Dedifferentiated amniotic fluid mesenchymal stem cell (primary cell): ENCODE data around the gene SLC35F6.
A peak's percentile ranks its signal among the peaks of the same experiment; 100 is the strongest.
"Not testable (repeated sequence)": the region's sequence is repeated elsewhere in the genome, so short reads cannot be mapped to it uniquely, and the experiment has no call there.

Experiments
- DNase-seq: peaks from one replicate; pipeline ENCODE4 v3.0.0-alpha.2; 2016; ENCODE audit errors: extremely low spot score

SLC35F6 gene

DNA sequence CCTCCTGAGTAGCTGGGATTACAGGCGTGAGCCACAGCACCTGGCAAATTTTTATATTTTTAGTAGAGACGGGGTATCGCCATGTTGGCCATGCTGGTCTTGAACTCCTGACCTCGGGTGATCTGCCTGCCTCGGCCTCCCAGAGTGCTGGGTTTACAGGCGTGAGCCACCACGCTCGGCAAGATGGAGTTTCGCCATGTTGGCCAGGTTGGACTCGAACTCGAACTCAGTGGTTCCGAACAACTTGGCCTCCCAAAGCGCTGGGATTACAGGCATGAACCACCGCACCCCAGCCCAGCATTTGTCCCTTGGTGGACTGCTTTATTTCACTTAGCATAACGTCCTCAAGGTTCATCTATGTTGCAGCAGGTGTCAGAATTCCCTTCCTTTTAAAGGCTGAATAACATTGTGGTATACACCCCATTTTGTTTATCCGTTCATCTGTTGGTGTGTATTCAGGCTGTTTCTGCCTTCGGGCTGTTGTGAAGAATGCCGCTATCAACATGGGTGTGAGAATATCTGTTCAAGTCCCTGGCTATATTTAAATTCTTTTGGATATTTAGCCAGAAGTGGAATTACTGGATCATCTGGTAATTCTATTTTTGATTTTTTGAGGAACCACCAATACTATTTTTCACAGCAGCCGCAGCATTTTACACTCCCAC is 20.6 kb downstream of the SLC35F6 start:
- DNase-seq, result no peak

DNA sequence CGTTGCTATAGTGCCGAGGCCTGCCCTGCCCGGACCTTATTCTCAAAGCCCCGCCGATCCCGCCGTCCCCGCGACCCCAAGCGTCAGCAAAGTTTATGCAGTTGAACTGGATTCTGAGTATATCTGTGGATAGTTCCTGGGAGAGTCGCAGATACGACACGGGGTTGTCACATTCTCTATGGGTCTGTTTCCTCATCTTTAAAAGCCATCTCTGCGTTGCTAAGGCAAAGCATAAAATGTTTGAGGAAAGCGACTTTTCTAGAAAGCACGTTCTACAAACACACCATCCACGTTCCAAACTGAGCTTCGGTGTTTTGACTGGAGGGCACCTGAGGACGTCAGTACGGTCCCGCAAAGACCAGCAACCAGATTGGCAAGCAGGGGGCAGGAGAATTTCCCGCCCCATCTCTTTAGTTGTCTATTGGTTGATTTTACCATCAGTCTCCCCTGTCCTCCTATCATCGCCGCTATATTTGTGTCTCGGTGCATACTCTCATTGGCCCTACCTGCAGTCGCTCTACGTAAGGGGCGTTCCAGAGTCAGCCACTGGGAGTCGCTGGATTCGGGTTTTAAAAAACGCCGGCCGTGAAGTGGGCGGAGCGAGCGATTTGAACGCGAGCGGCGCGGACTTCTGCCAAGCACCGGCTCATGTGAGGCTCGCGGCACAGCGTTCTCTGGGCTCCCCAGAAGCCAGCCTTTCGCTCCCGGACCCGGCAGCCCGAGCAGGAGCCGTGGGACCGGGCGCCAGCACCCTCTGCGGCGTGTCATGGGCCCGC is 21.5 kb downstream of the SLC35F6 start, which contains the start of gene CENPA:
CENPA (plus strand) TSS at position 626 of the 776 bp plus-strand sequence; CDS start at position 767, 141 bp downstream.
- DNase-seq, result peak; percentile 100

DNA sequence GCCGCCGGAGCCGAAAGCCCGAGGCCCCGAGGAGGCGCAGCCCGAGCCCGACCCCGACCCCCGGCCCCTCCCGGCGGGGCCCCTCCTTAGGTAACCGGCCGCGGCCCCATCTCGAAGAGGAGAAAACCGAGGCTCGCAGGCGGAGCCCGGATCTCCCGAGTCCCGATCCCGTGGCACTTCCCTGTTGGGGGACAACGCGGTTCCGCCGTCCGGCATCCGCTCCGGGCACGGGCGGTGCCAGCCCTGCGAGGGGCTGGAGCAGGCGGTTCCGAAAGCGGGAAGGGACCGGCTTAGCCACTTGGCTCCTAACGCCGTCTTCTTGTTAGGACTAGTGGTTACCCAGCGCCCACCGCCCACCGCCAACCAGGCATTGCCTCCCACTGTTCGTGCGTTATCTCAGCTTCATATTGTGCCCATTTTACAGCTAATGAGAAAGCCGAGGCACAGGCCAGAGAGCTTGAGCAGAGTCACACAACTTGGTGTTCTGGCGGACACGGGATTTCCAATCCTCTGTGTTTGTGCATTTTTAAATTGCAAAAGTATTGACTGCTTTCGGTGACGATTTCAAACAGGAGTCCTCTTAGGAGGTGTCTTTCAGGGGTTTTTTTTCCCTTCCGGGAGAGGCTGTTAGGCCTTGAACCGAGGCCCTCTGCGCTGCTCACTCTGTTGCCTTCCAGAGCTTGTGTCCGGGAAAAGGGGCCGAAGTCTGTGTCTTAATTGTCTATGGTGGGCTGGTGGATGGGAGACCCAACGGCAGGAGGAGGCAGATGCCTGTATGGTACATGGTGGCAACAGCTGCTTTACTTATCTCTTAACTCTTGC is 22.3 kb downstream of the SLC35F6 start:
- no peak for DNase-seq

DNA sequence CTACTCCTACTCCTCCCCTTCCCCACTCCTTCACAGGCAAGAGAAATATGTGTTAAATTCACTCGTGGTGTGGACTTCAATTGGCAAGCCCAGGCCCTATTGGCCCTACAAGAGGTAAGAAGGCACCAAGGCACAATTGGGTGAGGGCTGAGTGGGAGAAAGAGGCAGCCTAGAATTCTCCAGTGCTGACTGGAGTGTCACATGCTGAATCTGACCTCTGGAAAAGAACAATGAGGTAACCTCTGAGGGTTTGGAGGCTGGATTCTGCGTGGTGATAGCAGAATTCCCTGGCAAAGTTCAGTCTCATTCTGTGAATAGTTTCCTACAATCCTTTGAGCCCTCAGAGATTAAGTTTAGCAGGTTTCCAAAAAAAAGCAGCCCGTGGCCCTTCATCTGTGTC is 28.6 kb downstream of the SLC35F6 start:
- no peak for DNase-seq

DNA sequence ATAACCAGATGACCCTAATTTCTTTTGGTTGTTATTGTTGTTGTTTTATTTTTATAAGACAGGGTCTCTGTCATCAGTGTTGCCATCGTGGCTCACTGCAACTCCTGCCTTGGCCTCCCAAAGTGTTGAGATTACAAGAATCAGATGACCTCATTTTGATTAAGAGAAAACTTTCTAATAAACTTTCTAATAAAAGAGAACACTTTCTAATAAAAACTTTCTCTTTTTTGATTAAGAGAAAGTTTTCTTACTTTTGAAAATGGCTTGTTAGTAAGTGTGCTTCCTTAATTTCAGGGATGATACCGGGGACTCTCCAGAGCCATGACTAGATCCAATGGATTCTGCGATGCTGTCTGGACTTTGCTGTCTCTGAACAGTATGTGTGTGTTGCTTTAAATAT is 29.4 kb downstream of the SLC35F6 start:
- no peak for DNase-seq

DNA sequence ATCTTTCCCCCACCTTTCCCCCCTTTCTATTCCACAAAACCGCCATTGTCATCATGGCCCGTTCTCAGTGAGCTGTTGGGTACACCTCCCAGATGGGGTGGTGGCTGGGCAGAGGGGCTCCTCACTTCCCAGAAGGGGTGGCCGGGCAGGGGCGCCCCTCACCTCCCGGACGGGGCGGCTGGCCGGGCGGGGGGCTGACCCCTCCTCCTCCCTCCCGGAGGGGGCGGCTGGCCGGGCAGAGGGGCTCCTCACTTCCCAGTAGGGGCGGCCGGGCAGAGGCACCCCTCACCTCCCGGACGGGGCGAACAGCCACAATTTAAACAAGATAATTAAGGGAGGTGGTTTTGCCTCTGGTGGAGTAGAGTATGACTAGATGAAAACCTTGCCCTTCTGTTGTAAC is 31.1 kb downstream of the SLC35F6 start:
- DNase-seq, result not testable (repeated sequence)

DNA sequence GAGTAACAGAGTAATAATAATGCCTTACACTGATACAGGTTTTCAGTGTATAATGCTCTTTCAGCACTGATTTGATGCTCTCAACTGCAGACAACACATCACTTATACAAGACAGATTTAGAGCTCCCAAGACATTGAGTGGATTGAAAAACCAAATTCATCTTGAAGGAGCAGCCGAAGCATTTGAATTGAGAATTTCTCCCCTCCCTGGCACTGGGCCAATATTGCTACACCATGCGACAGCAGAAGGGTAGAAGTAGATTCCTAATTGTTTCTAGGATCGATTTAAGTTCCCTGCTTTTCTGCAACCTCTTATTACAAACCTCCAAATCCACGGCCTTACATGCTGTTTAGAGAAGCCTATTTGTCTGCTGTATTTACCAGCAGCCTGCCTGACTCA is 37.2 kb downstream of the SLC35F6 start:
- DNase-seq, result no peak

DNA sequence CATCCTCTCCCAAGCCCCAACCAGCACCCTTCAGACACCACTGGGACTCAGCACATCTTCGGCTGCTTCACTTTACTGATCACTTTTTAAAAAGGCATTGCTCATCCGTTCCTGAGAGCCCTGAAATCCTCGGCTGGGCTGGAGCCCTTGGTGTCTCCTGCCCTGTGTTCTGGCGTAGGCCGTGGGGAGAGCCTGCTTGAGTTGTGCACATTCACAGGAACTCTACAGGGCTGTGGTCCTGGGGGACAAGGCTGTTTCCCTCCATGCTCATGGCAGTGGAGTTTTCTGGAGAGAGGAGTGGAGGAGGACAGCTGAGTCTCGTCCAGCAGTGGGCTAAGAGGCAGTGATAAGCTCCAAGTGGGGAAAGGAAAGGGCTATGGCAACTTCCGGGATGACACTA is 37.7 kb downstream of the SLC35F6 start:
- DNase-seq, result no peak

DNA sequence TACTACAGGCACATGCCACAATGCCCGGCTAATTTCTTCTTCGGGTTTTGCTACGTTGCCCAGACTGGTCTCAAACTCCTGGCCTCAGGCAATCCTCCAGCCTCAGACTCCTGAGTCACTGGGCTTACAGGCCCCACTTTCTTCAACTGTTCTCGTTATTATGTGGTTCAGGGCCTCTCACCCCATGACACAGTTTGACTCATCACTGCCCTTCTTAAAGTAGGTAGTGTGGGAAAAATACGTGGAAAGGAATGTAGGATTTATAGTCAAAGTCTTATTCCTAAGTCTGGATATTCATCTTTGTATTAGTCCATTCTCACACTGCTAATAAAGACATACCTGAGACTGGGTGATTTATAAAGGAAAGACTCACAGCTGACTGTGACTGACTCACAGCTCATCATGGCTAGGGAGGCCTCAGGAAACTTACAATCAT is 41.2 kb downstream of the SLC35F6 start:
- no peak for DNase-seq

DNA sequence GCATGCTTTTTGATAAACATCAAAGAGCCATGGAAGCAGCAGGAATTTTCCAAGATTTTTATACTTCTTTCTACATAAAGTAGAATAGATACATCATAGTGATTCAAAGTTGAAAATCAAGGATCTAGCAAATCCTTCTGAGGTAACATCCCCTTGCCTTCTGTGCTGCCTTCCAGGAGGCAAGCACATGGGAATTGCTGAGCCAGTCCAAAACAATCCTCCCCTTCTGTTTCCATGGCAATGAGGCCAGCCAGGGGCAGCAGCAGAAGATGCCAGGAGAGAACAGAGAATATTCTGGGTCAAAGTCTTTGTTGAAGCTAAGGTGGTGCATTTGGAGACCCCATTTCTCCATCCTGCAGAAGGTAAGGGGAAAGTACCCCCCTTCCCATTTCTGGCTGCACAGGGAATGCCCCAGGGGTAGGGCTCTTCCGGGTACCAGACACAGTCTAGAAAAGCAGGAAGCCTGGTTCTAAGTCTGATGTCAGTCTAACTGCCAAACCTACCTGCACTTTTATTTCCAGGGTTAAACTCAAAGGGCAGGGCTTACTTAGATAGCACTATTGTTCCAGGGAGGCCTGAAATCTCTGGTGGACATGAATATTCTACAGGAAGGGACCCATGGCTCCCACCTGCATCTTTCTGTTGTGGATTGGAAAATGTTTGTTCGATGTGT is 43.8 kb downstream of the SLC35F6 start:
- DNase-seq, result no peak

DNA sequence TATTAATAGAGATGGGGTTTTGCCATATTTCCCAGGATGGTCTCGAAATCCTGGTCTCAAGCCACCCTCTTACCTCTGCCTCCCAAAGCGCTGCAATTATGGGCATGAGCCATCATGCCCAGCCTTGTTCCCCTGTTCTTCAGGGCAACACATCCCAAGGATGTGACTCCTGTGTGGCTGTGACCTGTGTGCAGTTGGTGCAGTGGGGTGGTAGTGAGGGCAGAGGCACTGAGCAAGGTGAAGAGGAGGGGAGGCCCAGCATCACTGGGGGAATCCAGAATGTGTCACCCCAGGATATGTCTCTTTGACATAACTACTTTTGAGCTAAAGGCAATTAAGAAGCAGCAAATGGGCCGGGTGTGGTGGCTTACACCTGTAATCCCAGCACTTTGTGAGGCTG is 45.1 kb downstream of the SLC35F6 start:
- DNase-seq, result no peak

DNA sequence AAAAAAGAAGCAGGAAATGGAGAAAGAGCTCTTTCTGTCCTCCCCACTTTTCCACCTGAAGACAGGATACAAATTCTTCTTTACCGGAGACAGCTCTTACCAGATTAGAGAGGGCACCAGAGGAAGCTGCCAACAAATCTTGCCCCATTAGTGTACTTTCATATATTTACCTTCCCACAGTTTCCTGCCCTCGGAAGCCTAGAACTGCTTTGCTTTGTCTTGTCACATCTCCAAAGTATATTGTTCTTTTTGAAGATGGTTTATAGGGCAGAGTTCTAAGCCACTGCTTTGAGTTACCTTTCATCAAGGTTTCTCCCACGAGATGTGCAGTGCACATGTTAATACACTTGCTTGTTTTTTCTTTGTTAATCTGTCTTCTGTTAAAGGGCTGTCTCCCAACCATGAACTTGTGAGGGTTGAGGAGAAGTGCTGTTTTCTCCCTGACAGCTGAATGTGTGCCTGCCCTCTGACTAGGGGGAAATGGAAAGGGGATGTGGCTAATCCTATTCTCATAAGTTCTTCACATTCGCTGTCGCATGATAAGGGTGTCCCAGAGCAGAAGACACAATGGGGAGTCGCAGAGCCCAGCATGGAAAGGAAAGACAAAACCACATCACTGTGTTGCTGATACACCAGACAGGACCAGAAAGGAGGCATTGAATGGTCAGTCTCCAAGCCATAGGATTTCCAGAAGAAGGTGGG is 45.9 kb downstream of the SLC35F6 start:
- DNase-seq, result no peak

DNA sequence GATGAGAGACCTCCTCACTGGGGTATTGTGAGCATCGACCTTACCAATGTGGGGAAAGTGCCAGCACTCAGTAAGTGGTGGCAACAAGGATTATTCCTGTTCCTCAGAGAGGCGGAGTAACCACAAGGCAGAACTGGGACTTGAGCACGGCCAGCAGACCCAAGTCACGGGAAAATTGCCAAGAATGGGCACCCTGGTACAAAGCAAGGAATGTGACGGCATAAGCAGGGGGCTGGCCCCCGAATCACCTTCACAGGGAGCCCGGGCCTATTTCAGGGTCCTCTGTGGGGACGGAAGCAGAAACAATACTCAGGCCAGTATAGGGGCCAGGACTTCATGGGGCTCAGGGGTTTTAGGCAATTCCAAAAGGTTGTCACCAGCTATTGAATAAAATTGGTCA is 47.2 kb downstream of the SLC35F6 start:
- DNase-seq, result no peak

DNA sequence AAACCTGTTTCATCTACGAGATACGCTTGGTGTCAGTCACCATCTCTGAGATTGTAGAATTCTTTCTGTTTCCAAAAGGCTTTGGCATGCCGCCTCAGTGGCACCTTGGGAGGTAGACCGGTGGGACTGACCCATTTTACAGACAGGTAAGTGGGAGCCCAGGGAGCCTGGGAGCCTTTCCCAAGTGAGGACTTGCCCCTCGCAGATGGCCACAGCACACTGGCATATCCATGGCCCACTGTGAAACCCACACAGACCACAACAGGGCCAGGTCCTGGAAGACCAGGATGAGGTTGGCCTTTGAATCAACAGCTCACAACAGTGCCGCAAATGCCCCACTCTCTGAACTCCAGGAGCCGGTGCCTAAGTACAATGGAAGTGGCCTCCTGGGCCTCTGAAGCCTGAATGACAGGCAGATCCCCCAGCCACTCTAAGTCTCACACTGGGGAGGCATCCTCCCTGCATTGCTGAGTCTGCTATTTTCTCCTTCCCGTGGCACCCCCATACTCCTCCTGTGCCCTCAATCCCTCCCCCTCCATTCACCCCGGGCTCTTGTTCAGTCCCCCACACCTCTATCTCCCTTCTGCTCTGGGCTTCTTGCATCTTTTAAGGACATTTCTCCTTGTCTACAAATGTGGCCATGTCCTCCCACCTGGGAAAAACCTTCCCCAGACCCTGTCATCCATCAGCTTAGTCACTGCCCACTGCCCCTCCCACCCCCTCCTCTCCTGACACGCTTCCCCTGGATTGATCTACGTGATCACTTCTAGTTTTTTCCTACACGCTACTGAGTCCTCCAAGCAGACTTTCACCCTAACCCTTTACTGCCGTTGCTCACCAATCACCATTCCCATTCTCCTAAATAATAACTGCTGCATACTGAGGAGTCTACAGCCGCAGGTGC is 48.0 kb downstream of the SLC35F6 start:
- DNase-seq, result no peak

DNA sequence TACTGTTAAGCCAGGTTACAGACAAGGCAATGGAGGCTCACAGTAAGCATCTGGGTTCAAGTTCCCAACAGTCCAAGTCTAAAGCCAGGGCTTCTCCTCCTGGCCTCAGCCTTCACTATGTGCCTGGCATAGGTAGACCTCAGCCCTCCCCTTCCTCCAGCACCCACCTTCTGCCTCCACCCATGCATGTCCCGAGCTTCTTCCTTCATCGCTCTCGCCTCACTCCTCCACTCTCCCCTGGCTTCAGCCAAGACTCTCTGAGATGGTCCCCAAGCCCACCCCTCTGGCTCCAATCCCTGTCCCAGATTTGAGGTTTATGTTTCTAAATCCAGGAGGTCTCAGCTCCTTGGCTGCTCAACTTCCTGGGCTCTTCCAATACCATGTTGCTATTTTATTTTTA is 48.6 kb downstream of the SLC35F6 start:
- no peak for DNase-seq

DNA sequence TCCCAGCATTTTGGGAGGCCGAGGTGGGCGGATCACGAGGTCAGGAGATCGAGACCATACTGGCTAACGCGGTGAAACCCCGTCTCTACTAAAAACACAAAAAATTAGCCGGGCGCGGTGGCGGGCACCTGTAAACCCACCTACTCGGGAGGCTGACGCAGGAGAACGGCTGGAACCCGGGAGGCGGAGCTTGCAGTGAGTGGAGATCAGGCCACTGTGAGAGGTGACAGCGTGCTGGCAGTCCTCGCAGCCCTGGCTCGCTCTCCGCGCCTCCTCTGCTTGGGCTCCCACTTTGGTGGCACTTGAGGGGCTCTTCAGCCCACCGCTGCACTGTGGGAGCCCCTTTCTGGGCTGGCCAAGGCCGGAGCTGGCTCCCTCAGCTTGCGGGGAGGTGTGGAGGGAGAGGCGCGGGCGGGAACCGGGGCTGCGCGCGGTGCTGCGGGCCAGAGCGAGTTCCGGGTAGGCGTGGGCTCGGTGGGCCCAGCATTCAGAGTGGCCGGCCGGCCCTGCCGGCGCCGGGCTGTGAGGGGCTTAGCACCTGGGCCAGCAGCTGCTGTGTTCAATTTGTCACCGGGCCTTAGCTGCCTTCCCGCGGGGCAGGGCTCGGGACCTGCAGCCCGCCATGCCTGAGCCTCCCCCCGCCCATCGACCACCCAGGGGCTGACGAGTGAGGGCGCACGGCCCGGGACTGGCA is 50.1 kb downstream of the SLC35F6 start:
- DNase-seq, result not testable (repeated sequence)

DNA sequence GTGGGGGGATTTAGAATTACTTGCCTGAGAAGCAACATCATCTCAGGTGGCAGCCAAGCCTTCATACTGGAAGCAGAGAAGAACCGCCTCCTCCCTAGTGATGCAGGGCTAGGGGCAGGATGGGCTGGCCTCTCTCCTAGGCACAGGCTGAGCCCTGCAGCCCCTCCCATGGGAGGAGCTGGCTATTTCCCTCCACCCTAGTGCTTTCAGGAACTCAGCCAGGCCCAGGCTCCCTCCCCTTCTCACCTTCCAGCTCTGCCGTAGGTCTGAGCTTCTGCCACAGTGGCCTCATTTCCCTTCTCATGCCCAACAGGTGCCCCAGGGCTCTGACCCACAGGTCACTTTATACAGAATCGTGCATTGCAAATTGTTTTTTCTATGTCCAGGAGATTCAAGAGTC is 52.8 kb downstream of the SLC35F6 start:
- no peak for DNase-seq

DNA sequence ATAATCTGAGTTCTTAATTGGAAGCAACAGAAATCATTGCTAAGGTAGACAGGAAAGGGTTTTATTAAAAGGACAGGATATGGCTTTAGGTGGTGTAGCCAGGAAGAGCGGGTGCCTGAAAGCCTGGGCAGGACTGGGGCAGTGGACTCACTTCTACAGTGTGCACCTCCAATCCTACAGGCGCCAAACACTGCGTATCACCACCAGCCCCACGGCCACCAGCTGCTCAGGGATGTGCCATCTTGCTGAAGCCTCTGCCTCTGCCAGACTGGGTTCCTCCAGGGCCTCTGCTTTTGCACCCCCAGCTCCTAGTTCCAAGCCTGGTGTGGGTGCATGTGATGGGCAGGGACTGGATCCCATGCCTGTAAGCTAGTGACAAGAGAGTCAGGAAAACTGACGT is 54.2 kb downstream of the SLC35F6 start:
- no peak for DNase-seq

DNA sequence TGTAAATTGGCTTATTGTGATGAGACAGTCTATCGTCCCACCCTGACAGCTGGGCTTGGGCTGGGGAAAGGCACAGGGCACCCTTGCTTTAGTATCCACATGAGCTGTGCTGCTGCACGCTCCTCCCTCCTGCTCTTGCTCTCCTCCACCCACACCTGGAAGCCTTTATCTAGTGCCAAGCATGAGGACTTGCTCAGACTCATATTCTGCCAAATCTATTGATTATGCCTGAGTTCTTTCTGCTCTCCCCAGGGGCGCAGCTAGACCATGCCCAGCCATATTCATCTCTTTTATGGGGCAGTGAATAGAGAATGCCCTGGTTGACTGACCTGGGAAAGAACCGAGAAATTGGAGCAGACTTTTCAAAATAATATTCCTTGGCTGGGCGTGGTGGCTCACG is 54.9 kb downstream of the SLC35F6 start:
- no peak for DNase-seq

DNA sequence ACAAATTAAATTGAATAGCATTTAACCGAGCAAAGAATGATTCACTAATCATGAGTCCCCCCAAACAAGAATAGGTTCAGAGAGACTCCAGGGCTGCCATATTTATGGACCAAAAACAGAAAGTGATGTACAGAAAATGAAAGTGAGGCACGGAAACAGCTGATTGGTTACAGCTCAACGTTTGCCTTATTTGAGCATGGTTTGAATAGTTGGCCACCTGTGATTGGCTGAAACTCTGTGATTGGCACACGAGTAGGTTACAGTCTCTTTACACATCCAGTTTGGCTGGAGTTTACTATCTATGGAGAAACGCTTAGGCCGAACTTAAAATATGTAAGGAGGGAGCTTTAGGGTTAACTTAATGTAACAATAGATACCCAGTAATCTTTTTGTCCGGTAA is 56.8 kb downstream of the SLC35F6 start:
- no peak for DNase-seq
